ENCODE data around the gene ERICH3.
"Not testable (repeated sequence)": the region's sequence is repeated elsewhere in the genome, so short reads cannot be mapped to it uniquely, and the experiment has no call there.

ERICH3 gene

GRCh38 chr1:74677926-74678325 lies 4.3 kb upstream of the ERICH3 start:
- DNase-seq (ENCODE audit: low read depth), result no peak

- DNase-seq (ENCODE audit: low read depth), result no peak
Observed at GRCh38 chr1:74674278-74675048, 871 bp upstream of the ERICH3 start.

- not testable (repeated sequence) for DNase-seq (ENCODE audit: low read depth)
Observed at GRCh38 chr1:74670866-74671265, 2.7 kb downstream of the ERICH3 start.

- DNase-seq (ENCODE audit: low read depth), result no peak
Observed at GRCh38 chr1:74654708-74655107, 18.9 kb downstream of the ERICH3 start.

GRCh38 chr1:74652711-74653139 lies 20.9 kb downstream of the ERICH3 start:
- no peak for DNase-seq (ENCODE audit: low read depth)

GRCh38 chr1:74650561-74650960 lies 23.0 kb downstream of the ERICH3 start:
- DNase-seq (ENCODE audit: low read depth), result no peak

- no peak for DNase-seq (ENCODE audit: low read depth)
Observed at GRCh38 chr1:74641876-74642275, 31.7 kb downstream of the ERICH3 start.

- no peak for DNase-seq (ENCODE audit: low read depth)
Observed at GRCh38 chr1:74641161-74641560, 32.4 kb downstream of the ERICH3 start.

- no peak for DNase-seq (ENCODE audit: low read depth)
Observed at GRCh38 chr1:74637296-74637695, 36.3 kb downstream of the ERICH3 start.

- no peak for DNase-seq (ENCODE audit: low read depth)
Observed at GRCh38 chr1:74629283-74629682, 44.3 kb downstream of the ERICH3 start.

- no peak for DNase-seq (ENCODE audit: low read depth)
Observed at GRCh38 chr1:74623716-74624115, 49.9 kb downstream of the ERICH3 start.

GRCh38 chr1:74620242-74620641 lies 53.4 kb downstream of the ERICH3 start:
- no peak for DNase-seq (ENCODE audit: low read depth)

GRCh38 chr1:74618974-74619373 lies 54.6 kb downstream of the ERICH3 start:
- no peak for DNase-seq (ENCODE audit: low read depth)

- DNase-seq (ENCODE audit: low read depth), result no peak
Observed at GRCh38 chr1:74613894-74614293, 59.7 kb downstream of the ERICH3 start.

- no peak for DNase-seq (ENCODE audit: low read depth)
Observed at GRCh38 chr1:74611887-74612286, 61.7 kb downstream of the ERICH3 start.

- no peak for DNase-seq (ENCODE audit: low read depth)
Observed at GRCh38 chr1:74610961-74611360, 62.6 kb downstream of the ERICH3 start.

GRCh38 chr1:74609810-74610371 lies 63.7 kb downstream of the ERICH3 start:
- no peak for DNase-seq (ENCODE audit: low read depth)

- no peak for DNase-seq (ENCODE audit: low read depth)
Observed at GRCh38 chr1:74596717-74597116, 76.9 kb downstream of the ERICH3 start.

- no peak for DNase-seq (ENCODE audit: low read depth)
Observed at GRCh38 chr1:74593887-74594866, 79.4 kb downstream of the ERICH3 start.

GRCh38 chr1:74592580-74593355 lies 80.8 kb downstream of the ERICH3 start:
- no peak for DNase-seq (ENCODE audit: low read depth)

- no peak for DNase-seq (ENCODE audit: low read depth)
Observed at GRCh38 chr1:74591949-74592348, 81.6 kb downstream of the ERICH3 start.

GRCh38 chr1:74590288-74590687 lies 83.3 kb downstream of the ERICH3 start:
- no peak for DNase-seq (ENCODE audit: low read depth)

Measured in activated T-cell treated with anti-CD3 and anti-CD28 coated beads for 24 hours (primary cell).